HG02885 (cell line): Measurements from ENCODE around the gene DAGLB.
"Not testable (repeated sequence)": the region's sequence is repeated elsewhere in the genome, so short reads cannot be mapped to it uniquely, and the experiment has no call there.

Experiments used
- ATAC-seq: cut with Tn5 transposase; IDR thresholded peaks from one replicate; pipeline ENCODE4 v1.9.1; 2021; ENCODE audit warnings: mild to moderate bottlenecking; ENCODE audit not compliant: unreplicated experiment, poor library complexity

Gene DAGLB

GRCh38 chr7:6380310-6381095 lies 67.3 kb downstream of the DAGLB start:
- ATAC-seq = no peak

GRCh38 chr7:6379886-6380285 lies 67.9 kb downstream of the DAGLB start:
- no peak for ATAC-seq

GRCh38 chr7:6378556-6378955 lies 69.2 kb downstream of the DAGLB start:
- ATAC-seq = not testable (repeated sequence)

DNA sequence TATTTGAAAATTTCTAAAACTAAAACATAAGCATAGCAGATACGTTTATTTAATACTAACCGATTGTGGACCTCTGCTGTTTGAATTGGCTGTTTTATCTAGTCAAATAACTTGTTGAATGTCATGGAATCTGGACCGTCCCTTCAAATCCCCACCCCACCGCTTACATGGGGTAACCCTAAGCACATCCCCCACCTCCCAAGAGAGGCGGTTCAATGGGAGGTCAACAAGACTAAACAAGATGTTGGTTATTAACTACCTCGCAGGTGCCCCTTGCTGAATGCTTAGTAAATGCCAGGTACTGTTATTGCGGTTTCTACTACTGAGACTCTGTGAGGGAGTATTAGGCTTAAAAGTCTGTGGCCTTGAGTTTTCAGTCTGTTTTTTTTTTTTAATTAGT lies 70.9 kb downstream of the DAGLB start:
- ATAC-seq = no peak

DNA sequence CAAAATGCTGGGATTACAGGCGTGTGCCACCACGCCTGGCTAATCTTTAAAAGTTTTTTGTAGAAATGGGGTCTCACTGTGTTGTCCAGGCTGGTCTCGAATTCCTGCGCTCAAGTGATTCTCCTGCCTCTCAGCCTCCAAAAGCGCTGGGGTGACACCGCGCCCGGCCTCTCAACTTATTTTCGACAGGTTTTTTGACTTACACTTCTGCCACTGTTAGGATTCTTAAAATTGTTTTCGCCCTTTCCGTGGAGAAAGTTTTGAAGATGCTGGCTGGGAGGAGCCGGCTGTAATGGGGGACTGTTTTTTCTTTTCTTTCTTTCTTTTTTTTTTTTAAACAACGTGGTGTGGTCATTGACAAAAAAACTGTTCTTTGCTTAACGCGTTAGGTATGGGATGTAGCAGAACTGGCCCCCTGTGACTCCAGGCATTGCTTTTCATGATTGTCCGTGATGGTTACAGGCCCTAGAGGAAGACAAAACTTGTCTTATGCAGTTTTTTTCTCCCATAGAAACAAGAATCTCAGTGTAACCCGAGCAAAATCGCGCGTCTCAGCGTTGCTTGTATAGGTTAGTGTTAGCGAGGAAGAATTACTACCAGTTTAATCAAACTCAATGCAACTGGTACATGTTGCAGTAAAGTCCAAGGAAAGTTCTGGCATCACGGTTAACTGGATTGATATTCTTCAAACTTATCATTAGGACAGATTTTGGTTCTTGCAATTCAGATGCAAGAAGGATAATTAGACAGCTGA lies 72.2 kb downstream of the DAGLB start:
- ATAC-seq = no peak

- ATAC-seq = no peak
Observed at GRCh38 chr7:6367701-6368211, 80.0 kb downstream of the DAGLB start.

DNA sequence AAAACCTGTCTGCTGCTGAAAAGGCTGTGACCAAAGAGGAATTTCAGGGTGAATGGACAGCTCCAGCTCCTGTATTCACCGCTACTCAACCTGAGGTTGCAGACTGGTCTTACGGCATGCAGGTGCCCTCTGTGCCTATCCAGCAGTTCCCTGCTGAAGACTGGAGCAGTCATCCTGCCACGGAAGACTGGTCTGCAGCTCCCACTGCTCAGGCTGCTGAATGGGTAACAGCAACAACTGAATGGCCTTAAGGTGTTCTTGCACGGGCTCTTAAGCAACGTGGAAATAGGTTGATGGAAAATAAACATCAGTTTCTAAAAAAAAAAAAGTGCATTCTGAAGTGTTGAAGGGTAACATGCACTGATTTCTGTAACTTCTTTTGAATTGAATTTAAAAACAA lies 82.3 kb downstream of the DAGLB start:
- no peak for ATAC-seq

DNA sequence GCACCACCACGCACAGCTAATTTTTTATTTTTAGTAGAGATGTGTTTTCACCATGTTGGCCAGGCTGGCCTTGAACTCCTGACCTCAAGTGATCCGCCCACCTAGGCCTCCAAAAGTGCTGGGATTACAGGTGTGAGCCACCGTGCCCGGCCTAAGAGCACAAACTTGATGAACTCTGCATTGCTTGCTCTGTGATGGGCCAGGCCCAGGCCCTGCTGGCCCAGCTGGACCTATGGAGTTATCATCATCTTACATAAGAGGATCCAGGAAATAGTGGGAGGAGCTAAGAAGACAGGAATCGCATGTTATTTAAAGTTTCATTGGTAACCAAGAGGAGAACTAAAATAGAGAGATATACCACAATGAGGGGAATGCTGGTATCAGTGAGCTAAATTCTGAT lies 86.9 kb downstream of the DAGLB start:
- ATAC-seq = no peak

- no peak for ATAC-seq
Observed at GRCh38 chr7:6359734-6360133, 88.0 kb downstream of the DAGLB start.
